Small intestine (tissue), 7 donors: ENCODE results near the gene ACSS3. TPM values are rescaled to one million over a fixed set of nuclear protein-coding genes. Genes with fewer than 3 reads are reported as not detected.

Experiments
- DNase-seq, 2 donors: peaks; one replicate each; pipeline versions ENCODE4 v3.0.0 to v3.0.0-alpha.2; 2013
- FAIRE-seq: peaks from 2 replicates; lab custom pipeline; 2012; peaks lifted over from hg19 to GRCh38; lab: Jason Lieb, UNC
- H3K27ac ChIP-seq, 3 donors: one replicate each; pipeline ENCODE4 v1.5.1; 2013; ENCODE audit warnings: low read length in 2 of 3, mild to moderate bottlenecking in 2 of 3, control low read depth in 1 of 3, inconsistent platforms in 1 of 3, low read depth in 1 of 3, moderate library complexity in 1 of 3
- H3K27me3 ChIP-seq, 3 donors: one replicate each; pipeline ENCODE4 v1.6.1; 2013; ENCODE audit warnings: low read length in 3 of 3, inconsistent platforms in 1 of 3; ENCODE audit not compliant: control insufficient read depth in 3 of 3, insufficient read depth in 3 of 3
- H3K36me3 ChIP-seq, 3 donors: one replicate each; pipeline ENCODE4 v1.6.1; 2013; ENCODE audit warnings: low read length in 3 of 3, inconsistent platforms in 1 of 3, low read depth in 1 of 3, mild to moderate bottlenecking in 1 of 3, moderate library complexity in 1 of 3; ENCODE audit not compliant: control insufficient read depth in 3 of 3, insufficient read depth in 2 of 3
- H3K4me1 ChIP-seq, 3 donors: one replicate each; pipeline ENCODE4 v1.6.1; 2013; ENCODE audit warnings: low read length in 2 of 3, inconsistent platforms in 1 of 3, low read depth in 1 of 3, mild to moderate bottlenecking in 1 of 3, moderate library complexity in 1 of 3; ENCODE audit not compliant: control insufficient read depth in 3 of 3, insufficient read depth in 2 of 3
- H3K4me3 ChIP-seq, 3 donors: one replicate each; pipeline ENCODE4 v1.5.1; 2013; ENCODE audit warnings: low read length in 3 of 3, control low read depth in 1 of 3, inconsistent platforms in 1 of 3, low read depth in 1 of 3, mild to moderate bottlenecking in 1 of 3, moderate library complexity in 1 of 3
- H3K9me3 ChIP-seq, 2 donors: one replicate each; pipeline ENCODE4 v1.6.1; 2013; ENCODE audit warnings: low read depth in 1 of 2, low read length in 1 of 2; ENCODE audit not compliant: control insufficient read depth in 2 of 2, insufficient read depth in 1 of 2
- WGBS, 3 donors: extraction: QIAGEN DNeasy Blood & Tissue Kit; methylation state at CpG; one replicate each; pipeline ENCODE4 v1.1.7; 2013; 5-methylcytosine and 5-hydroxymethylcytosine counted together
- polyA plus RNA-seq, 4 donors: library from polyadenylated mRNA; stranded (reverse) in 3 of 4; unstranded in 1 of 4; fragments of 200-250 nt in 3 of 4; fragments of 120-200 nt in 1 of 4; gene quantifications; one replicate each; pipeline versions ENCODE4 v1.2.1 to v1.2.3, GENCODE V29; 2013
- donor health status: healthy with polysubstance abuse.
- donor health status: control.
- donor health status: control.
- donor health status: Bipolar disorder and iron deficiency.
- donor health status: healthy.

ACSS3 gene
- polyA plus RNA-seq, 4 donors = 0.22 to 6.2 (median 0.95) TPM

GRCh38 chr12:81085832-81086231 lies 8.0 kb downstream of the ACSS3 start:
- Histone ChIP-seq H3K36me3 (no peaks in the 10 kb centered on the region), H3K9me3 (no peaks in the 10 kb centered on the region), H3K4me1 (no peaks in the 10 kb centered on the region), H3K4me3 (no peak overlapping the region), H3K27me3 (no peaks in the 10 kb centered on the region), H3K27ac (no peak overlapping the region)
- DNase-seq (no peak), FAIRE-seq (no peak)
- 49 to 65% (median 50%) methylated on average over 2 of the region's 2 CpGs for WGBS, 3 donors

GRCh38 chr12:81086342-81086741 lies 8.5 kb downstream of the ACSS3 start:
- Histone ChIP-seq H3K4me1 (no peaks in the 10 kb centered on the region), H3K36me3 (no peaks in the 10 kb centered on the region), H3K4me3 (no peak overlapping the region), H3K27me3 (no peaks in the 10 kb centered on the region), H3K9me3 (no peaks in the 10 kb centered on the region), H3K27ac (no peak overlapping the region)
- FAIRE-seq = no peak
- no peak for DNase-seq
- WGBS, 3 donors = 74 to 81% (median 79%) methylated on average over 4 of the region's 4 CpGs

GRCh38 chr12:81088221-81088620 lies 10.3 kb downstream of the ACSS3 start:
- DNase-seq (peak; percentile 7 to 36), FAIRE-seq (no peak)
- H3K4me3 ChIP-seq = no peak overlapping the region
- H3K36me3 ChIP-seq = no peaks in the 10 kb centered on the region
- no peaks in the 10 kb centered on the region for H3K9me3 ChIP-seq
- no peak overlapping the region for H3K27ac ChIP-seq
- 17 to 66% (median 33%) methylated on average over 4 of the region's 4 CpGs for WGBS, 3 donors
- H3K4me1 ChIP-seq = no peaks in the 10 kb centered on the region
- no peaks in the 10 kb centered on the region for H3K27me3 ChIP-seq

DNA sequence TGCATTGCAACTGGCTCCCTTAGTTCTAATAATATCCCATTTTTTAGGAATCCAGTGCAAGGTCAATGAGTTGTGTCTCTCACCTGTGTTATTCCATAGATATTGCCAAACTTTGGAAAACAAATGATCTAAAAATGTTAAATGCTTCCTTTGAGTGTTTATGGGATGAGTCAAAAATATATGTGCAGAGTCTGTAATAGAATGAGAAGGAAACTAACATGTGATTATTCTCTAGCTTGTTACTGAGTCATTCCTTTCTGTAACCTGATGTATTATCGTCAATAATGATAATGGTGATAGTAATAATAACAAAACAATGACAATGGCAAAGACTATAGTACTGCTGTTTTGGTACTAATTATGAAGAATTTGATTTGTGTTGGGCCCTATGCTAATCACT lies 11.5 kb downstream of the ACSS3 start:
- no peak for FAIRE-seq
- H3K36me3 ChIP-seq = no peaks in the 10 kb centered on the region
- no peak overlapping the region for H3K4me3 ChIP-seq
- H3K27ac ChIP-seq = no peak overlapping the region
- H3K27me3 ChIP-seq = no peaks in the 10 kb centered on the region
- H3K4me1 ChIP-seq = no peaks in the 10 kb centered on the region
- WGBS, 3 donors = 56 to 76% (median 65%) methylated on average over 1 of the region's 1 CpG
- H3K9me3 ChIP-seq = no peaks in the 10 kb centered on the region
- DNase-seq = no peak

DNA sequence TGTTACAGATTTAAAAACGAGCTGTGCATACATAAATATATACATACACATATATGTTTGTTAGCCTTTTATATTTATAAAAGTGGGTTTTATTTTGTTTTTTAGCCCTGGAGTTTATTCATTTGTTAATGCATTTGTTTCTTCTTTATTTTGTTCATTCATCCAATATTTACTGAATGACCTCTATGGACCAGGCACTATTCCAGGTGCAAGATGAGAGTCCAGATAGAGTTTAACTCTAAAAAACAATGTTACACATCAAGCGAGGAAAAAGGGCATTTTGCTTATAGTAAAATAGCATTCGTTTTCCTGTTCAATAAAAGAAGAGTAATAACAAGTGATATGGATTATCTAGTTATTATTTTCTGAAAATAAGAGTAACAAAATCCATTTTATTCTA lies 14.2 kb downstream of the ACSS3 start:
- DNase-seq (no peak), FAIRE-seq (no peak)
- Histone ChIP-seq H3K27ac (no peak overlapping the region), H3K9me3 (no peaks in the 10 kb centered on the region), H3K4me3 (no peak overlapping the region), H3K27me3 (no peaks in the 10 kb centered on the region), H3K4me1 (no peaks in the 10 kb centered on the region), H3K36me3 (no peaks in the 10 kb centered on the region)
- WGBS, 3 donors = 58 to 76% (median 66%) methylated on average over 3 of the region's 3 CpGs

DNA sequence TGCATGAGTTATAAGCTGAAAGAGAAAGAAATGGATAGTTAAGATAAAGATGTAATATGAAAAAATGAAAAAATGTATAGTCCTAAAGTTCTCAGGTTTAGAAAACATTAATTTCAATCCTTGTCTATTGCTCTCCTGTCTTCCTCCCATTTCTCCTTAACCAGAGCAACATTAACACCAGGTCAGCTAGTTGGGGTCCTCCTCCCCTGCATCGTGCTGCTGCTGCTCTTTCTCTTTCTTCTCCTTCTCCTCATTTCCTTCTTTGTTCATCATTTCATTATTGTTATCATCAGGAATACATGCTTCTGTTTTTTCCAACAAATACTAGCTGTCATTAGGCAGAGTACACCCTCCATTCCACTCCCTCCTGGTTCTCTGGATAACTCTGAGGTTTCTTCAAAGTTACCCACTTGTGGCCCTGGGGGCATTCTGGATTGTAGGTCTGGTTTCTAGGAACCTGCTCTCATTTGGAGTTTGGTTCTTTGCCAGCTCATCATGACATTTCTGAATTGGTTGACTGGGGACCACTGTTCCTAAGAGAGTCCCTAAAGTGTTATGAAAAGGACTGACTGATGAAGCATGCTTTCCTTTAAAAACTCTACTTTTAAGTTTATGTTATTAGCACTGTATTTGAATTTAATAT lies 17.0 kb downstream of the ACSS3 start:
- Histone ChIP-seq H3K4me3 (no peak overlapping the region), H3K9me3 (no peaks in the 10 kb centered on the region), H3K27me3 (no peaks in the 10 kb centered on the region), H3K36me3 (no peaks in the 10 kb centered on the region), H3K27ac (no peak overlapping the region), H3K4me1 (no peaks in the 10 kb centered on the region)
- no peak for DNase-seq
- FAIRE-seq = no peak
- 66 to 84% (median 81%) methylated on average over 1 of the region's 1 CpG for WGBS, 3 donors

DNA sequence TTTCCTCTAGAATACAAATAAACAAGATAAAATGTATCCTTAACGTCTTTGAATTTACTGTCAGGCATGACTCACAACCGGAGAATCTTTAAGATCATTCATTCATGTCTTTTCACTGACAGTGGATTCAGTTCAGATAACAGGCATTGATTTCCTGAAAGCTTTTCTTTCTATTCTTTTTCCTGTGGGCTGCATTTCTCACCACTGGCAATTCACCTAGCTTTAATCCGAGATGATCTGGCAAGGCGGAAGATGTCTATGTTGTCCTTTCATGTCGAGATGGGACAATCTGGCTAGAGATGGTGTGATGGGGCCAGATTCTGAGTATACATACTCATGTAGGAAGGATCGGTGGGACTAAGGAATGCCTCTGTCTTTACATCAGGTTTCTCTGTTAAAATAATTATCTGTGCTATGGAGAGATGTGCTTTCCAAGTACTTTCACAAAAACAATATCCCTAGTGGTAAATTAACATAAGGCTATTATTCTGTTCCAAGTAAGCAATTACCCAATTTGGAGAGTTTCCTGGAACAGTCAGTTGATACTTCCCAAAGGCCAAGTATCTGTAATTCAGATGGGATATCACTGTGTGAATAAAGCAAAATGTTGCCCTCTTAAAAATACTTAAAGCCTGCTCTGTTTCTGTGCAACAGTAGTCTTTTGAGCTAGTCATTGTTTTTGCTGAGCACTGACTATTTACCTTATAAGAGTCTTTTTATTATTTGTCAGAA lies 17.8 kb downstream of the ACSS3 start:
- Histone ChIP-seq H3K27ac (no peak overlapping the region), H3K27me3 (no peaks in the 10 kb centered on the region), H3K4me3 (no peak overlapping the region), H3K4me1 (no peaks in the 10 kb centered on the region), H3K9me3 (no peaks in the 10 kb centered on the region), H3K36me3 (no peaks in the 10 kb centered on the region)
- DNase-seq (no peak), FAIRE-seq (no peak)
- WGBS, 3 donors = 64 to 67% (median 66%) methylated on average over 6 of the region's 6 CpGs

- FAIRE-seq = no peak
- Histone ChIP-seq H3K4me1 (no peaks in the 10 kb centered on the region), H3K9me3 (no peaks in the 10 kb centered on the region), H3K36me3 (no peaks in the 10 kb centered on the region), H3K27ac (no peak overlapping the region), H3K4me3 (no peak overlapping the region), H3K27me3 (no peaks in the 10 kb centered on the region)
- no peak for DNase-seq
Observed at GRCh38 chr12:81105687-81106086, 27.8 kb downstream of the ACSS3 start.
